ENCODE results near the gene RABEP2. TPM values are rescaled to one million over a fixed set of nuclear protein-coding genes. Genes with fewer than 3 reads are reported as not detected.

The RABEP2 gene
- total and polyA plus RNA-seq, 2 experiments from 2014 or later: 11.8 to 27.2 TPM

DNA sequence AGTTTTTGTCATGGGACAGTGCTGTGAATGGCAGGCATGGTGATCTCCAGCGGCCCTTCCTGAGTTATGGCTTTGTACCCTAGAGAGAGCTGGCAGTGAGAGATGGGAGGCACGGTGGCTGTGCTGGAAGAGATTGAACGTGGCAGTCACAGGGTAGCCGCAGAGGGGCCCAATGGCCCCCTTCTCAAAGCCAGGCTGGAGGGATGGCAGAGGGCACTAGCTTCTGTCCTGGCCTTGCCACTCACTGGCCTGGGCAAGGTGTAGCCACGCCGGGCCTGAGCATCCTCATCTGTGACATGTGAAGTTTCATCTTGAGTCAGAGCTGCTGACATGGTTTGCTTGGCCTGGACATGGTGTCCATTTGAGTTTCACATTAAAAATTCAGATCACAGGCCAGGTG, 50.6 kb downstream of the RABEP2 start:
- H3K4me2 ChIP-seq: no peak overlapping the region

More for the DNA sequence above, 50.6 kb downstream of the RABEP2 start:
- Mint-ChIP-seq H3K4me1 (peaks cover 30% of the 10 kb centered on the region), H3K36me3 (ENCODE audit: low read depth) (peaks cover 27% of the 10 kb centered on the region; the same call in 2 of the 3 replicates), H3K9me3 (no peaks in the 10 kb centered on the region), H3K27me3 (ENCODE audit: insufficient read depth, low read depth, poor library complexity) (peaks cover 12% of the 10 kb centered on the region), H3K4me3 (no peak overlapping the region), H3K27ac (no peak overlapping the region)
- ATAC-seq: no peak
- Histone ChIP-seq H3K27me3 (ENCODE audit: insufficient read depth) (peaks cover 8% of the 10 kb centered on the region; the same call in 1 of the 2 replicates), H2AFZ (no peak overlapping the region), H3K9me2 (ENCODE audit: insufficient read depth) (no peaks in the 10 kb centered on the region), H4K20me1 (replicated peaks; ENCODE audit: insufficient read depth) (no peaks in the 10 kb centered on the region; the same call in 1 of the 2 replicates), H3K4me3 (no peak overlapping the region), H3K27ac (ENCODE audit: low read depth) (no peak overlapping the region), H3K36me3 (ENCODE audit: insufficient read depth) (peaks cover 4% of the 10 kb centered on the region; the same call in 1 of the 2 replicates), H3K4me1 (ENCODE audit: insufficient read depth) (peaks cover 22% of the 10 kb centered on the region; the same call in 1 of the 2 replicates), H3K79me2 (replicated peaks; ENCODE audit: insufficient read depth) (no peaks in the 10 kb centered on the region), H3F3A (replicated peaks; ENCODE audit: low read depth) (0 out of 2 replicates have a peak, but pooled peaks cover 2% of the 10 kb centered on the region)
- no peak for DNase-seq (ENCODE audit: low spot score)
- TF ChIP-seq ZNF462 (CRISPR knock-in tag; IDR thresholded peaks at IDR 0.05) (no peak), ZNF331 (CRISPR knock-in tag; IDR thresholded peaks at IDR 0.05; ENCODE audit: low read depth) (no peak), CREB1 (CRISPR knock-in tag; IDR thresholded peaks at IDR 0.05; ENCODE audit: low read depth) (no peak), JUNB (IDR thresholded peaks at IDR 0.05; ENCODE audit: unreplicated experiment) (no peak), REST (IDR thresholded peaks at IDR 0.05; ENCODE audit: unreplicated experiment) (no peak), POLR2AphosphoS5 (IDR thresholded peaks at IDR 0.05; ENCODE audit: low read depth) (no peak), EZH2phosphoT487 (IDR thresholded peaks at IDR 0.05; ENCODE audit: unreplicated experiment) (no peak), ZNF114 (CRISPR knock-in tag; IDR thresholded peaks at IDR 0.05) (no peak), STAT1 (IDR thresholded peaks at IDR 0.05; ENCODE audit: unreplicated experiment) (no peak), NANOG (IDR thresholded peaks at IDR 0.05; ENCODE audit: borderline replicate concordance) (no peak), EZH2 (IDR thresholded peaks at IDR 0.05; ENCODE audit: low read depth, unreplicated experiment) (no peak)
- TF ChIP-seq, protein P1, sequence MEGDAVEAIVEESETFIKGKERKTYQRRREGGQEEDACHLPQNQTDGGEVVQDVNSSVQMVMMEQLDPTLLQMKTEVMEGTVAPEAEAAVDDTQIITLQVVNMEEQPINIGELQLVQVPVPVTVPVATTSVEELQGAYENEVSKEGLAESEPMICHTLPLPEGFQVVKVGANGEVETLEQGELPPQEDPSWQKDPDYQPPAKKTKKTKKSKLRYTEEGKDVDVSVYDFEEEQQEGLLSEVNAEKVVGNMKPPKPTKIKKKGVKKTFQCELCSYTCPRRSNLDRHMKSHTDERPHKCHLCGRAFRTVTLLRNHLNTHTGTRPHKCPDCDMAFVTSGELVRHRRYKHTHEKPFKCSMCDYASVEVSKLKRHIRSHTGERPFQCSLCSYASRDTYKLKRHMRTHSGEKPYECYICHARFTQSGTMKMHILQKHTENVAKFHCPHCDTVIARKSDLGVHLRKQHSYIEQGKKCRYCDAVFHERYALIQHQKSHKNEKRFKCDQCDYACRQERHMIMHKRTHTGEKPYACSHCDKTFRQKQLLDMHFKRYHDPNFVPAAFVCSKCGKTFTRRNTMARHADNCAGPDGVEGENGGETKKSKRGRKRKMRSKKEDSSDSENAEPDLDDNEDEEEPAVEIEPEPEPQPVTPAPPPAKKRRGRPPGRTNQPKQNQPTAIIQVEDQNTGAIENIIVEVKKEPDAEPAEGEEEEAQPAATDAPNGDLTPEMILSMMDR (conservative IDR thresholded peaks at IDR 0.05; ENCODE audit: low read depth in 2 of 2): no peak
- TF ChIP-seq, protein P2, sequence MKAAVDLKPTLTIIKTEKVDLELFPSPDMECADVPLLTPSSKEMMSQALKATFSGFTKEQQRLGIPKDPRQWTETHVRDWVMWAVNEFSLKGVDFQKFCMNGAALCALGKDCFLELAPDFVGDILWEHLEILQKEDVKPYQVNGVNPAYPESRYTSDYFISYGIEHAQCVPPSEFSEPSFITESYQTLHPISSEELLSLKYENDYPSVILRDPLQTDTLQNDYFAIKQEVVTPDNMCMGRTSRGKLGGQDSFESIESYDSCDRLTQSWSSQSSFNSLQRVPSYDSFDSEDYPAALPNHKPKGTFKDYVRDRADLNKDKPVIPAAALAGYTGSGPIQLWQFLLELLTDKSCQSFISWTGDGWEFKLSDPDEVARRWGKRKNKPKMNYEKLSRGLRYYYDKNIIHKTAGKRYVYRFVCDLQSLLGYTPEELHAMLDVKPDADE (IDR thresholded peaks at IDR 0.05): no peak
